Activated CD4-positive, alpha-beta T cell treated with anti-CD3 and anti-CD28 coated beads, Interleukin-2, amount 50 U/mL, for 4 hours (primary cell): ENCODE measurements around the gene CHL1.

ENCODE experiments used
- DNase-seq, 2 experiments: peaks; one replicate each; pipeline ENCODE4 v3.0.0-alpha.2; 2020

The CHL1 gene

DNA sequence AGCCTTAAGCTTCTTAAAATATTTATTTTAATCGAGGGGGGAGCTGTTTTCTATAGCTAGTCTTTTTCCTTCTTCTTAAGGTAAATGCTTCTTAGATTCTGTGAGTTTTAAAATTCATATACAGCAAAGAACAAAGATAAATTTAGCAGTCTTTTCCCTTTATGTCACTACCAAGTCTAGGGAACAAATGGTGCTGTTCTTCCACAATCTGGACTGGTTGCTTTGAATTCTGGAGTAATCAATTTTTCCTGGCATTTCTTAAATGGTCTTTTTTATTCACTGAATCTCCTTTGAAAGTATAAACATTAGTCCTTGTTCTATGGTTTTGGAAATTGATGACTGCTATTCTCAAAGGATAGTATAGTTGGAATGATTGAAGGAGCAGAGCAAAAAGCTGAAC, 82.8 kb downstream of the CHL1 start:
- no peak for DNase-seq

DNA sequence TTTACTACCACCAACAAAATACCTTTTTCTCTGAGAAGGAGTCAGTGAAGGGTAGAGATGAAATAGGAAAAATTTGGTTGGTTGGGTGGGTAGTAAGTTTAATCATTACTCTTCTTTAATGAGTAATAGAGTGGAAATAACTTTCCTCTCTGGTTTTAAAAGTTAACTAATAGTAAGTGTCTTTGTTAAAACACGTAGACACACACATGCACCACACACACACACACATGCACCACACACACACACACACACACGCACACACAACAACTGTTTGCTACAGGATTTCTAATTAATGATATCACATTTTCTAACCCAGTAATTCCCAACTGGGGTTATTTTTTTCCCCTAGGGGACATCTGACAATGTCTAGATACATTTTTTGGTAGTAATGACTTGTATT, 84.1 kb downstream of the CHL1 start:
- no peak for DNase-seq

DNA sequence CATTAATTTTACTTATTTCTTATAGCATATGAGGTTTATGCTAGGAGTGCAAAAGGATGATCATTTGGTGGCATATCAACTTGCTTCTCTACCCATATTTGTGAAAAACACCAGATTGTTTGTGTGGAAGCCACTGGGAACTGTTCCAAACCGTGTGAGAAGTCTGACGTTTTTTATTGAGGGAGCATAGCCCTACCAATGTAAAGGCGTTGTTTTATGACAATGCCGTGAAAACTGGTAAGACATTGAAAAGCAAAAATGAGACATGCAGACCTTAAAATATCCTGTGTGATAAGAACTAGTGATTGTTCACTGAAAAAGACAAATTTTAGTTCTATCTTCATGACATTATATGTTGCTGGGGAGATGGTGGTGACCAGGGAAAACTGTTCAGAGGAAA, 87.8 kb downstream of the CHL1 start:
- no peak for DNase-seq

DNA sequence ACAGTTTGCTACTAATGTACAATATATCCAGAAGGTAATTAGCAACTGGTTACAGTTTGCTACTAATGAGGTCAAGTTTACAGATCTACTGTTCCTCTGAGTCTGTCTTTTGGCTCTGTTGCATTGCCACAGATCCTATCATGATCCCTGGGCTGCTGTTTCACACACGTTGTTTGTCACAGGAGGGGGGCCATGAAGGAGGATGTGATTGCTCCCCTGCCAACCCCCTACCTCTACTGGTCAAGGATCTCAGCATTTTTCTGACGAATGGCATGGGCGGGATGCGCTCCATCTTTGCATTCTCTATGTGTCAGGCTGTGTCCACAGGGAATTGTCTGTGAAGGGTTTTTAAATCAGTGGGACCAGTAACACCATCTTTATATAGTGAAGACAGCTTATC, 91.9 kb downstream of the CHL1 start:
- DNase-seq, result no peak

DNA sequence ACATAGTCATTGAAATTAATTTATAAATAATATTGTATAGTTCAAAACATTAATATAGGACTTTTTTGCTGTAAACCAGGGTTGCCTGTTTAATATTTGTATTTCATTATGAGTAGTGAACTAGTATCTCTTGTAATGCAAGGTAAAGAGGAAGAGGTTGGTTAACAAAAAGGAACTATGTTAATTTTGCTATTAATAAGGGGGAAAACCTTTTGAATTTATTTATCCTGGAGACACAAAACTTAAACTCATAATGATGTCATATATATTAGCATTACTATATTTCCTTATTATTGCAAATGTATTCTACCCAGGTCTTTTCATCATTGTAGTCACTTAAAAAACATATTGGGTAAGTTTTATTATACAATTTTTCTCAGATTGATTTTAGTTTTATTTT, 94.5 kb downstream of the CHL1 start:
- DNase-seq, result no peak

DNA sequence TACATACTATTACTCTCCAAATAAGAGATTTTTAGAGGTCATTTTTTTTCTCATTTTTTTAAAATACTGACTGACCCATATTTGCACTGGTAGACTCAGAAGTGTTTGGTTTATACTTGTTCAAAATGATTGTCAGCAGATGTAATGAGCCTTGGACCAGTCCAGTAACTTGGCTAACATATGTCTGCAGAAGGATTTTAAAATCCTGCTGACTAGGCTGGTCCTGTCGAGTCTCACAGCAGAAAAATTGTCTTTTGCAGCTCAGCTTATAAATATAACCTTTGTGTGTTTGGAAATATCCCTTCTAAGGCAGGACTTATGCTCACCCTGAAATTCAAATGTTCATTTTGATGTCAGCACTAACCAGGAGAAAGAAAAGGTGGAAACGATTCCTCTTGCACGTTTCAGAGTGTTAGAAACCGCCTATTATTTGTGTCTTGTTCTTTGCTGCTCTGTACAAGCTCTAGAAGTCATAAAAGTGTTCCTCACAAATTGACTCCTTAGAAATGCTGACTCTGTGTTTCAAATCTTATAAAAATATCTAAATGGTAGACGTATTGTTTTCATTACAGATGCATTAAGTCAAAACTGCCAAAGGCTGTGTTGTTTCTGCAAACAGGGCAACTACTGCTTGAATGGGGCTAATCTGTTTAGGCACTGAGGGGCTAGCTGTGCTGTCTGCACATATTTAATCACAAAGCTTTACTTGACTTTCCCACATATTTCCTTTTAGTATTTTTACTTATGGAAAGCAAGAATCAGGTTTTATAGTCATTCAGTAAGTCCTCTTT, 95.3 kb downstream of the CHL1 start:
- DNase-seq, result no peak

DNA sequence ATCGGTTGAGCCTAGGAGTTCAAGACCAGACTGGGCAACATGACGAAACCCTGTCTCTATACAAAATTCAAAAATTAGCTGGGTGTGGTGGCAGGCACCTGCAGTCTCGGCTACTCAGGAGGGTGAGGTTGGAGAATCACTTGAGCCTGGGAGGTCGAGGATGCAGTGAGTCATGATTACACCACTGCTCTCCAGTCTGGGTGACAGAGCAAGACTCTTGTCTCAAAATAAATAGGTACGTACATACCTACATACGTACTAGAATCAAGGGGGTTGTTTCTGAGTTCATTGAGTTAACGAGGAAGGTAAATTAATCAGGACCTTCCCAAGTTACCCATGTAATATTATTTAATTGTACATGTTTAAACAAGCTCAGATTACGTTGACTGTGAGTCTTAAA, 97.5 kb downstream of the CHL1 start:
- no peak for DNase-seq

DNA sequence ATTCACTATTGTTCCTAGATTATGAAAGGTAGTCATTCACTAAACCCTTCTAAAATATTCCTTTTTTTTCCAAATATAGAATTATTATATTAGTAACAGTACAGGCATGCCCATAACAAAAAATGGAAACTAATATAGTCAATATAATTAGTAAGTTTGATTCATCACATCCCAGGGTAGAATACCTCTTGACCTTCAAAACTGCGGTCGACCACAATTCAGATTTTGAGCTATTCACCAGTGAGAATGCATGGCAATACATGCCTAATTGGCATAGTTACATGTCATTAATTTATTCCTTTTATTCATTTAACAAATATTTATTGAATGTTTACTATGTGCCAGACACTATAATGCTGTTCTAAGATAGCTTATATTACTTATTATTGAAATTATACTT, 98.0 kb downstream of the CHL1 start:
- no peak for DNase-seq

DNA sequence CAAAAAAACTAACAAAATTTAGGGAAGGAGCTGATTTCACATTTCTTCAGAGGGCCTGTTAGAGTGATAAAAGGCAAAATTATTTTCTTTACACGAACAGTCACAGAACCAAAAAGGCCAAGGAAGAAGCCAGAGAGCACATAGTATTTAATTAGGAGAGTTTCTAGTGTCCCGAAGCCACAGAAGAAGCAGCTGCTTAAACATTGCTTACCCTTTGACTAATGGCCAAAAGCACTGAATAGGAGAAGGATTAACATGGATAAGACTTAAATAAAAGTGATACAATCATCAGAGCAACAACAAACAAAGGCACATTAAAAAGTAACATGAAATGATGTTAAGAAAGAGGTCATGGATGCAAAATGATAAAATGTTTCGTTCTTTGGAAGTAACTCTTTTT, 98.6 kb downstream of the CHL1 start:
- no peak for DNase-seq

DNA sequence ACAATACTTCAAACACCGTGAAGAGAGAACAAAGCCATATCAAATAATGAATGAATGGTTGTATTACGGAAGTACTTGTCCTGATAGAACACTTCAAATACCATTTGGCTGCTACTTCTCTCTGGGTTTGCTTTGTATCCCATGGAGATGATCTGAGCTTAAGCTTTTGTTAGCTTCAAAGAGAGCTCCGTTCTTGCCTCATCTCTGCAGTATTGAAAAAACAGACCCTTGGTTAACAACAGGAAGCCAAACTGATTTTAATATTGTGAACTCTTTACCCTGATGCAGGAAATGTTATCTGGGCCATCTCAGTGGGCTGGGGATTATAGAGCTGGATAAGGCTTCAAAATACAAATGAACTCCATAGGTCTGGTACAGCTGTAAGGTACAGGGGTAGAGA, 101.0 kb downstream of the CHL1 start:
- DNase-seq, result no peak

DNA sequence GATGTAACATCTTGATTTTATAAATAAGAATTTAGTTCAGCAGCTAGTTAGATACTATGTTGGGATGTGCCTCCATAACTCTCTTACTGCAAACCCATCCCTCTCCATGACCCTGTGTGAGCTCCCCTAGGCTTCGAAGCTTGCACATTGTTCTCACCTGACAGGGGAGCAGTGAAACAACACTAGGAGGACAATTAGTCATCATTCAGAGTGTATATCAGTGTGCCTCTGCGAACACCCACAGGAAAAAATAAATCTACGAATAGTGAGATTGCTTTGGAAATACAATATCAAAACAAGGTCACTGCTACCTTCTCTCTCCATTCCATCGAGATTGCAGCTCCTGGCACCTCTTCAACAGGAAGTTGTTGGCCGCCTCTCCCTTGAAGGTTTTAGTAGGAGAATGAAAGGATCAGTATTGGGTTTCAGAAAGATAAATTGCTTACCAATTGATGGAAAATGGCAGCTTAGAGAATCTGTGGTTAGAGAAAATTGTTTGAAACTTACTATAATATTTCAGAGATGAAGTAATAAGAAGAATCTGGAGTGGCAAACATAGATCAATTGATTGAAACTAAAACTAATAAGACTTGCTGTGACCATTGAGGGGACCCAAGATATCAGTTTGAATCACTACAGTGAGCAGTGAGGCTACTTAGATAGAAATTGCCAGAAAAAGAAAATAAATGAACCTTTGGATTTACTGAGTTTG, 103.2 kb downstream of the CHL1 start:
- no peak for DNase-seq

DNA sequence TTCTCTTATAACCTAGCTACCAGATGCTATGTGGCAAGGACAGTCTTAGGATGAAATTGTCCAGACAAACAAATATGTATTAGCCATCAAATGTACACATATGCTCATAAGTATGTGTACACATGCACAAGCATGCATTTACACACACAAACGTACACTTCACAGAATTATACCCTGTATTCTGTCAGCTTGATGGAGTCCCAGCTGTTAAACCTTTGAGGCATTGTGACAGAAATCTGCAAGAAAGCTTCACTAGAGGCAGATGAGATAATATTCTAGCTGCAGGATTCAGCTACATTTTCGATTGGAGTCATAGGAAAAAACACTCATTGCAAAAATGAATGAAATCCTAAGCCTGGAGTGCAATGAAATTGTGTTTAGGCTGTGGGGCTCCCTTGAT, 110.6 kb downstream of the CHL1 start:
- no peak for DNase-seq

DNA sequence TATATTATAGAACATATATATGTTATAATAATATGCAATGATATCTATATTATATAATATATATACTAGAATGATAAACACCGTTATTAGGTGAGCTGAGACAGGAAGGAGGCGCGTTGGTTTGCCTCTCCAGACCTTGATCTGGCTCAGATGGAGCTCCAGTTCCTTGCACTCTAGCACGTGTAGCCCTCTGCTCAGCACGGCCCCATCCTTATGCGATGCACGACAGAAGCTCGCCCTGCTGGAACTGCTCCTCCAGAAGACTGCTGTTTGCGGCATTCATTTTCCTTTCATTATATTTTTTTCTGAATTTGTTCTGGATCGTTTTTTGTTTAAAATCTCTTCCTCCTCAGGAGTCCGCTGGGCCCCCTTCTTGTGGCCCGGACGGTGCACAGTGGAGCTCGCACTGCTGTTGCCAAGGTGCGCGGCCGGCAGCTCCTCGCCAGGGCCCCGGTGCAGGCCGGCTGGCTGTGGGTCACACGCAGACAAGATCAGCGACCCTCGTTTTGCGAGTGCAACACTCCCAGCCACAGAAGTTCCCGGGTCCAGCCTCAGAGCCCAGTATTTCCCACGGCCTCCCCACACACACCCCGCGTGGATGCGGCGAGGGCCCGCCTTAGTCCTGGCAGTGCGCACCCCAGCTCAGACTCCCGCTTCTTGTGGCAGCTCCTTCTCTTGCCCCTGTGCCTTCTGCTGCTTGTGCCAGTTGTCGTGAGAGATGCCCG, 112.2 kb downstream of the CHL1 start:
- DNase-seq, result no peak

DNA sequence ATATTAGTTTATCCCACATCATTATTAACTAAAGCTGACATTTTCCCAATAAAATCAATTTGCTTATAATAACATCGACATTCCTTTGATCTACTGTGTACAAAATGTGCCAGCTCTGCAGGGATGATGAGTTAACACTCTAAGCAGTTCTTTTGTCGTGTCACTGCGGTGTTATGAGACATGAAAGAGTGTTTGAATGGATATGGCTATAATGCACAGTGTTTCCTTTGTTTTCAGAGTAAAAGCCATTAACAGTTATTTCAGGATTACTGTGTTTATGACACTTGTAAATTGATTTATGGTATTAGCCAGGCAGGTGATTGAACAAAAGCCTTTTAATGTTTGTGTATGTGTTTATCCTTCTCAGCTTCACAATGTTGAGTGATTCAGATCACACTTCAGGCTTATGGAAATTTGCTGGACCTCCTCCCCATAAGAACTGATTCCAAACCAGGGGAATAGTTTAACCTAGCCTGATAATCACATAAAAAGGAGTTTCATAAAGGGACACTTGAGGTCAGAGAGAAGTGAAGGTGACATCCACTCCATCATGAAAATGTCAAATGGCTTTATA, 115.7 kb downstream of the CHL1 start:
- no peak for DNase-seq

DNA sequence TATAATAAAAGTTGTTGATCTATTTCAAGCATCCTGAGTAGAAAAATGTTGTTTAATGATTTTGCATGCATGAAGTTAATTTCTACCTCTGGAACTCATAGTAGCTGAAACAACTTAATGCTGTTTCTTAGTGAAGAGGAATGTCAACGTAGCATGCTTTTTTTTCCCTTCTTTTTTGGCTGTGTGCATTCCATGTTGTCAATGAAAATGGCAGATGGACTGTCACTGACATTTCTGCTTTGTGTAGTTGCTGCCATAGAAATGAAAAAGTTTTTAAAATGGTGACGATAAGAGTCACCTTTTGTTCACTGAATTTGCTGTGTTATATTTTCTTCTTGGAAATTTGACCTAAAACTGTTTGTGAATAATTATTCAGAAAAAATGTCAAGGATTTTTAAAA, 116.3 kb downstream of the CHL1 start:
- DNase-seq, result no peak

DNA sequence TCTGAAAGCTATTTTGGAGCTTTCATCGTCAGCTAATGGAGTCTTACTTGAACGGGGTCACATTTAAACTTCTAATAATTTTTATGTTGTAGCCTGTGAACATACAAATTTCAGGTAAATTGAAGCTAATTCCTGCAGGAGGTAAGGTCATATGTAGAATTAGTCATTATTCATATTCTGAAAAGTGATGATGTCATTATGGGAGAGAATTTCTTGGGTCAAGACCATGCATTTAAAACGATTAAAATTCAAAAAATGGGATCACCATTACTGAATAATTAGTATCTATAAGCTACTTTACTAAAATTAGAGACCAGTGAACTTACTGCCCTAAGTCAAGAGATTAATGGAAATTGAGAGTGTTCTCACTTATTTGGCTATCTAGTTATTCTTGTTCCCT, 120.4 kb downstream of the CHL1 start:
- no peak for DNase-seq

DNA sequence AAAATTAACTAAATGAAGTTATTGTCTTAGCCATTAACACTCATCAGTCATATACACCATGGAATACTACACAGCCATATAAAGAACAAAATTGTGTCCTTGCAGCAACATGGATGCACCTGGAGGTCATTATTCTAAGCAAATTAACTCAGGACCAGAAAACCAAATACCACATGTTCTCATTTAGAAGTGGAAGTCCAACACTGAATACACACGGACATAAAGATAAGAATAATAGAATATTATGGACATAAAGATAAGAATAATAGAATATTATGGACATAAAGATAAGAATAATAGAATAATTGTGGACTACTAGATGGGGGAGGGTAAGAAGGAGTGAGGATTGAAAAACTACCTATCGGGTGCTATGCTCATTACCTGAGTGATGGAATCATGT, 122.3 kb downstream of the CHL1 start:
- no peak for DNase-seq

DNA sequence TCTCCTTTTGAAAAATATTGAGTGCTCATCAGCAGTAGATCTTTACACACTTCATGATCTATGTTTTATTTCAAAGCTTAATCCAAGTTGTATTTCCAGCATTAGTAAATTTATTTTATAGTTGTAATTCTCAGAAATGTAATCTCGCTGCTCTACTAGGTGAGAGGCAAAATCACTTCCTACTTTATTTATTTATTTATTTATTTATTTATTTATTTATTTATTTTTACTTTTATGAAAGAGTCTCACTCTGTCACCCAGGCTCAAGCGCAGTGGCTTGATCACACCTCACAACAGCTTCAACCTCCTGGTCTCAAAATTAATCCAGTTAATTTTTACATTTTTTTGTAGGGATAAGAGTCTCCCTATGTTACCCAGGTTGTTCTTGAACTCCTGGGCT, 127.9 kb downstream of the CHL1 start:
- DNase-seq, result no peak

DNA sequence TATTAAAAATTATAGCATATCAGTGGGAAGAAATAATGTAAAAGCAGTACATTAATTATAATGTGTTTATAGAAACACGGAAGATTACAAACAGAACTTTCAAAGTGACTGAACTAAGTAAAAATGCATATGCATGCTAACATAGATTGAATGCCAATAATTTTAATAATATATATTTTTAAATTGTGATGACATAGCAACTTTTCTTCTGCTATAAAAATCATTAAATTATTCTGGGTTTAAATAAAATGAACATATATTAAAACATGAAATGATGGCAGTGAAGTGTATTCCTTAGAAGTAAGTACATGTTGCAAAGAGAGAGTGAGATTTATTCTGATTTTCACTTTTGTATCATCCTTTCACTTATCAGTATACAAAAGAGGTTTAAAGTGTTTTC, 128.9 kb downstream of the CHL1 start:
- DNase-seq, result no peak

DNA sequence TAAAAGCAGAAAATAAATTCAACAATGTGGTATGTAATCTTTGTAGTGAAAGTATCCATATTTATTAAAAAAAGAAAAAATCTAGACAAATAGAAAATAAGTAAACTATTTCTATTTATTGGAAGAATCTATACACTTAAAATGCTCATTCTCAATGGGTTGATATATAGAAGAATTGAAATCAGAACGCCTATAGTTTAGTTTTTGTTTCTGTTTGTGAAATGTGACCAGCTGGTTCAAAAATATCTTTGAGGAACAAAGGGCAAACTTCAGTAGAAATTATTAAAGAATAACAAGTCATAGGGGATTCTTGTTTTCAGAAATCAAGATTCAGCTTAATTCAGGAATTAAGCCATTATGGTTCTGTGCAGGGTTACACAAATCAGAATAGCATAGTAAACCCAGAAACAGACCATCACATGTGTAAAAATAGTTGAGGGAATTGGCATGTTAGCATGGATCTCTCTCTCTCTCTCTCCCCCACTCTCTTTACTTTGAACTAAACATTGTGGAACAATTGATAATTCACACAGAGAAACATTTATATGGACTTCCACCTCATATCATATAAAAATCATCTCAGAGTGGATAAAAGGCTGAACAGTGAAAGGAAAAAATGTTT, 134.0 kb downstream of the CHL1 start:
- DNase-seq, result no peak

DNA sequence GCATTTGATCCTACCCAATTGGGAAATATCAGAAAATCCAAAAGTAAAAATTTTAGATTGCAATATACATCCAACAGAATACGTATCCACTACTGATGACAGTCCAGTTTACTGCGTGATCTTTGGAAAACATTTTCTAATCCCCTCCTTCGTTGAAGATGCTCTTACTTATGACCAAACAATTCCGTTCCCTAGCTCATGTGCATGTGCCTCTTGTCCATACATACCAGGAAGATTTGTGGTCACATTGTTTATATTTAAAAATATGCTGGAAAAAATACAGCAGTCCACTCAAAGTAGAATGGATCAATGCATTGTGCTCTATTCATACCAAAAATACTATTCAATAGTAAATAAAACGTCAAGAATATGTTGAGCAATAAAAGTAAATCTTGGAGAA, 135.3 kb downstream of the CHL1 start:
- no peak for DNase-seq

DNA sequence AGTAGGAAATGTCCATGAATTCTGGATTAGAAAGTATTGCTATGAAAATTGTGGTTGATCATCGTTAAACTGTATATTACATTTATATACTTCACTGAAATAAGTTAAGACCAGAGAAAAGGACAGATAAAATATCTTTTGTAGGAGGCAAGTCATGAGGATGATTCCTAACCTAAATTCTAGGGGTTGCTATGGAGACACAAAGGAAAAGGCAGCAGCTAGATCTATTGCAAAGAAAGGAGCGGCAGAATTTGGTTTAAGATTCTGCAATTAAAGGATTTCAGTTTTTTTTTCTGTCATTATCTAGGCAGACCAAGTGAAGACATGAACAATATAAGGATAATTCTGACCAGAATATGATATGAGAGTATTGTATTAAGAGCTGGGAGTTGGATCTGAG, 136.1 kb downstream of the CHL1 start:
- DNase-seq, result no peak

DNA sequence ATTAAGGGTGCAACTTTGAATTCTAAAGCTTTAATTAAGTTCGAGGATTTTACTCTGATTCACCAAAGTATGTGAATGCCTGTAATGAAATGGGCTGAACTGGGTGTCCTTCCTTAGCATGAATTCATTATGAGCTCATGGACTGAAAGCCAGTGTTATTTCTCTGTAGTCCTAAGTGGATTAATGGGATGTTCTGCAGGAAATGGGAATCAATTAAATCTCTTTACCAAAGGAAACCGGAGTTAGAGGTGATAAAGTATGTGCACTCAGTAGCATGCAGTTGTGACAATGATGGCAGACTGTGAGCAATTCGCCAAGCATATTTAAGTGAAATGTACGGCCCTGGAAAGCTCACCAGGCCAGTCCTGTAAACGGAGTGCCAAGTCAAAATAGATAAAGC, 138.7 kb downstream of the CHL1 start:
- no peak for DNase-seq
